Adipose tissue (tissue), 3 donors: ENCODE measurements around the gene NR2F2. TPM values are rescaled to one million over a fixed set of nuclear protein-coding genes. Genes with fewer than 3 reads are reported as not detected.

Experiments
- H3K27ac ChIP-seq: one replicate; pipeline ENCODE4 v1.5.1; 2013; ENCODE audit warnings: low read depth, low read length
- WGBS, 3 donors: extraction: QIAGEN DNeasy Blood & Tissue Kit; methylation state at CpG; one replicate each; pipeline ENCODE4 v1.1.7; 2013; 5-methylcytosine and 5-hydroxymethylcytosine counted together
- polyA plus RNA-seq, 3 donors: library from polyadenylated mRNA; stranded (reverse); fragments of 200-250 nt; gene quantifications; one replicate each; pipeline ENCODE4 v1.2.3, GENCODE V29; 2013
- donor health status: healthy with polysubstance abuse.
- donor health status: Bipolar disorder and iron deficiency.
- donor health status: healthy.

The NR2F2 gene
- polyA plus RNA-seq, 3 donors: 9.7 to 33.5 (median 31.4) TPM

DNA sequence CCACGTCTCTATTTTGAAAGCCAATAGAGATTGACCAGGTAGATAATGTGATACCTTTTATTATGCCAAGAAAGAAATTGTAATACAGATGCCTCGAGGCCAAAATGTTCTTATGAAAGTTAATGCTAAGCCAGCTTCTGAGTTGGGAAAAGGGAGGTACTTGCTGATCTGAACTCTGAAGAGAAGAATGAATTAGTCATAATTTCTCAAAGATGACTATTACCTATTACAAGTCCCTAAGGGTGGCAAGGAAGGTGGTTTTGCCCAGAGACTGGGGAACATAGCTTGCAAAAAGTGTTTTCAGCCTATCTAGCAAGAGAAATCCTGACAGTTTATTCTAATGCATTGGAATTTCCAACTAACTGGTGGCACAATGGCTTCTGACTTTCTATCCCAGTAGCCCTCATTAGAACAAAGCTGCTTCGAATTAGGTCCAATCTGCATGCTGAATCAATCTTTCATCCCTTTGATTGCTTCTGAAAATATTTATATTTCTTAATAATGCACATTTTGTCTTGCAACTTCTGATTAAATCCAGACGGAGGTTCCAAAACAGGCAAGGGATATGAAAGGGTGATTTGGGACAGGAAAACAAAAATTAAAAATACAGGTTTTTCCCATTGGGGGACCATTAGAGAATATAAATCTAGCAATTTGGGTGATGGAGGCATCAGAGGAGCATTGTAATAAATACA, 17.7 kb upstream of the NR2F2 start:
- H3K27ac ChIP-seq: no peak overlapping the region

DNA sequence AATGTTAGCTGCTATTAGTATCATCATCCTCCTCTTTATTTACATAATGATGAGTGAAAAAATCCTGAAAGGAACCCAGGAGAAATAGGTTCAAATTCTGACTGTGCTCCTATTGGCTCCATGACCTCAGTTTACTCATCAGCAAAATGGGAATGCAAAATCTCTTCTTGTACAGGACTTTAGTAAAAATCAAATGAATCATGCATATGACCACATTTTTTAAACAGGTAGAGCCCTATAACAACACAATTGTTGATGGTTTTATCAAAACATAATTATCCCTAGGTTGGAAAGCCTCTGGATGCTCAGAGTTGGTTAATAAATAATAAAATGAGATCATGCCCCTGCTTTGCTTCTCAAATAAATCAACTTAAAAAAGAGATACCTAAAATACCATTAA, 16.0 kb upstream of the NR2F2 start:
- no peak overlapping the region for H3K27ac ChIP-seq

More for the DNA sequence above, 17.7 kb upstream of the NR2F2 start:
- WGBS, 3 donors: 64 to 74% (median 73%) methylated on average over 4 of the region's 4 CpGs

GRCh38 chr15:96314963-96315362, 15.5 kb upstream of the NR2F2 start:
- WGBS, 3 donors: 70 to 90% (median 79%) methylated on average over 1 of the region's 1 CpG
- no peak overlapping the region for H3K27ac ChIP-seq

GRCh38 chr15:96316953-96317629, 13.4 kb upstream of the NR2F2 start:
- H3K27ac ChIP-seq: no peak overlapping the region

DNA sequence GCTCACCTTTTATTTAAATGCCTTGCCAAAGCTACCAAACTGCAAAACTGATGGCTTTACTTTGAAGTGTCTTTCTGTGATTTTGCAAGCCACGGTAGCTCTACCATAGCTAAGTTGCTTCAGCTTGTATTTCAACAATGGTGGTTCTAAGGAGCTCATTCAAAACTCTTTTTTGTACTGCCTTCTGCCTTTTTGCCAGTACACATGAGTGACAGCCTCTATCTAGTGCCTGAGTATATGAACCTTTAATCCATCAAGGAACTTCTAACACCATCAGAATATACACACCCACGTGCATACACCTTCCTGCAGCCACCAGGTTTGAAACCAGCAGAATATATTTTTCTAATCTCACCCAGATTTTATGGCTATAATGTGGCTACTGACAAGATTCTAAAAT, 10.4 kb upstream of the NR2F2 start:
- WGBS, 3 donors: 55 to 77% (median 64%) methylated on average over 2 of the region's 2 CpGs

More at GRCh38 chr15:96316953-96317629, 13.4 kb upstream of the NR2F2 start:
- WGBS, 3 donors: 38 to 45% (median 42%) methylated on average over 2 of the region's 2 CpGs

DNA sequence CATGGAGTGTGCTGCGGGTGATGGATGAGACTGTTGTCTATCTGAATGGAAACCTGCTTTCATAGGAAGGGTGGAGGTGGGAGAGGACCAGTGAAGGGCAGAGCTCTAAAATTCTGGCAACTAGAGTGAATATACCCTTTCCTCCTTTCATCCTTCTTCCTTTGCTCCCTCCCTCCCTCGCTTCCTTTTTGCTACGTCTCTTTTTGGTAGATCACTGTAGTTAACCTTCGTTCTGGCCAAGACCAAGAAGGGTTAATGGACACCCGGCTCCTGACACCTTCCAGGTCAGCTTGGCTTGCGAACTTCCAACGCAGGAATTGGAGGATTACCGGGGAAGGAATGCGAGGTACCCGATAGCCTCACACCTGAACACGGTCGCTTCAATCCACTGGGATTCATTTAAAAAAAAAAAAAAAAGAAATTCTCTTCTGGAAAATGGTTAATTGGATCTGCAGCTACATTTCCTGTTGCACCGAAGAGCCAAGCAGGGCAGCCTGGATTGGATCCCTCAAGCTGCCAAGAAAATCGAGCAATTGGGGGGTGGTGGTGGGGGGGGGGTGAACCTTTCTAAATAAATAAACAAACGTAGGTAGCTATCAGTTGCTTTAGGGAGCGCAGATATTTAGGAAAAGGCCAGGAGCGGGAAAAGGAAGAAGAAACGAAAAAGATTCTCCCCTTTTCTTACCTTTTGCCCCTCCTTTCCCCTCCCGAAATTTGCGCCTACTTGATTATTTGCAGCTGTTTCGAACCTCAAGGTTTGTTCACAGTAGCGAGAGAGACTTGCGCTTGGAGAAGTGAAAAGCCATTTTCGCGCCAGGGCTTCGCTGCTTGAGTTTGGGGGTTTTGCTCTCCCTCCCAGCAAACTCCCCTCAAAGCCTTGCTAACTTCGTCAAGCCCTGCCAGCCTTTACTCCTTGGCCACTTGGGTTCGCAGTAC, 9.5 kb upstream of the NR2F2 start:
- 10 to 26% (median 18%) methylated on average over 28 of the region's 28 CpGs for WGBS, 3 donors
- H3K27ac ChIP-seq: no peak overlapping the region

More for the DNA sequence above, 10.4 kb upstream of the NR2F2 start:
- H3K27ac ChIP-seq: peak overlapping the region; percentile 75

- 3 to 4% (median 3%) methylated on average over 62 to 64 of the region's 64 CpGs for WGBS, 3 donors
- peak overlapping the region; percentile 38 for H3K27ac ChIP-seq
Observed at GRCh38 chr15:96321639-96322535, 8.6 kb upstream of the NR2F2 start.

GRCh38 chr15:96322536-96323318, 7.8 kb upstream of the NR2F2 start:
- H3K27ac ChIP-seq: peak overlapping the region; percentile 38
- WGBS, 3 donors: 10 to 15% (median 11%) methylated on average over 64 to 66 of the region's 66 CpGs

- H3K27ac ChIP-seq: no peak overlapping the region
- 41 to 57% (median 53%) methylated on average over 29 of the region's 29 CpGs for WGBS, 3 donors
Observed at GRCh38 chr15:96323319-96324145, 7.0 kb upstream of the NR2F2 start.

GRCh38 chr15:96324192-96324895, 6.2 kb upstream of the NR2F2 start:
- H3K27ac ChIP-seq: peak overlapping the region; percentile 2
- 21 to 33% (median 23%) methylated on average over 12 of the region's 12 CpGs for WGBS, 3 donors

DNA sequence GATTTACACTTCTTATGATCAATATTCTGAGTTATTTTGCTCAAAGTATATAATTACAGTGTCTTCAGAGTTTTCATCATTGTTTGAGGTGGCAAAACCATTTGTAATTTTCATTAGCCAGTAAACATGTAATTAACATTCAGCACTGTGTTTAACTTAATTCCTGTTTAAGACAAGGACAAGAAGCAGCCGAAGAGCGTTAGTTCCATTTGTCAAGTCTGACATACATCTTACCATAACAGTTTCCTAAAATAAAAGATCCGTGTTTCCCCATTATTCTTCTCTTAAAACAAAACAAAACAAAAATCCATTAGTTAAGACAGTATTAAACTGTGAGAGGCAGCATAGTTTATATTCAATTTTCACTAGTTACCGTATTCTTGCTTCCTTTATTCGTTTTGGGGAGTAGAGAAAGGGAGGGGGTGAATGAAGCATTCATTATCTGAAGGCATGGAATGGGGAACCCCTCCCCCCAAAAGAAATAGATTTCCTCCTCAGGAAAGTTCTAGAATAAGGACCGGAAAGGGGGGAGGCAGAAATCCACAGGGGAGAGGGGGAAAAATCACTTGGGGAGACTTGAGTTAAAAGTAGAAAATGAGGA, 5.5 kb upstream of the NR2F2 start:
- H3K27ac ChIP-seq: peak overlapping the region; percentile 2
- 10 to 35% (median 12%) methylated on average over 6 of the region's 6 CpGs for WGBS, 3 donors

DNA sequence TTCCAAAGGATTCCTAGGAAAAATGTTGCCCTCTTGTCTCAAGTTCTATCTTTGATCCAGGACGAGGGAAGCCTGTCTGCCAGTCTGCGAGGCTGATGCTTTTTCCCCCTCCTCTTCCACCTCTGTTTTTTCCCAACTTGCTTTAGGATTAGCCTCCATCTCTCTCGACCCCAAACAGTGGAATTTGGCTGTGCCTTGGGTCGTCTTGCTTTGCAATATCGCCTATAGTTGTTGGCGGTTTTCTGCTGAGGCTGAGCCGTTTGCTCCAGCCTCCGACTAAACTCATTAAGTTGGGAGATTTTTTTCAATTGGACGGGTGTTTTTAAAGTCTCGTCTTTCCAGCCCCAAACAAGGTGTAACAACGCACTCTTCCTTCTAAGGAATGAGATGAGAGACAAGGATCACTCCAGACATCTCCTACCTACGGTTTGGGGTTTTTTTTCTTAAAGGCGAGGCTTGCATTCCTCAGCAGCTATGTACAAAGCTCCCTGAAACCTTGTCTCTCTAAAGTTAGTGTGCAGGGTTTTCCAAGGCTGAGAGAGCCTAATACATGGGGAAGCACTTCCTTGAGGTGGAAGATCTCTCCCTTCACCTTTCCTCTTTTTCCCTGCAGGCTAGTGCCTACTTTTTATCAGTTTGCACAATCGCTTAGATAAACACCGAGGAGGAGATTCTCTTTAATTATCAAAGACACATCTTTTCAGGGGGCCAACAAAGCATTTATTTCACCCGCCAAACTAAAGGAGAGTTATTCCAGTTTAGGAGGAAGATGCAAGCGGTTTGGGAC, 4.8 kb upstream of the NR2F2 start:
- no peak overlapping the region for H3K27ac ChIP-seq
- WGBS, 3 donors: 8 to 22% (median 9%) methylated on average over 17 of the region's 17 CpGs

DNA sequence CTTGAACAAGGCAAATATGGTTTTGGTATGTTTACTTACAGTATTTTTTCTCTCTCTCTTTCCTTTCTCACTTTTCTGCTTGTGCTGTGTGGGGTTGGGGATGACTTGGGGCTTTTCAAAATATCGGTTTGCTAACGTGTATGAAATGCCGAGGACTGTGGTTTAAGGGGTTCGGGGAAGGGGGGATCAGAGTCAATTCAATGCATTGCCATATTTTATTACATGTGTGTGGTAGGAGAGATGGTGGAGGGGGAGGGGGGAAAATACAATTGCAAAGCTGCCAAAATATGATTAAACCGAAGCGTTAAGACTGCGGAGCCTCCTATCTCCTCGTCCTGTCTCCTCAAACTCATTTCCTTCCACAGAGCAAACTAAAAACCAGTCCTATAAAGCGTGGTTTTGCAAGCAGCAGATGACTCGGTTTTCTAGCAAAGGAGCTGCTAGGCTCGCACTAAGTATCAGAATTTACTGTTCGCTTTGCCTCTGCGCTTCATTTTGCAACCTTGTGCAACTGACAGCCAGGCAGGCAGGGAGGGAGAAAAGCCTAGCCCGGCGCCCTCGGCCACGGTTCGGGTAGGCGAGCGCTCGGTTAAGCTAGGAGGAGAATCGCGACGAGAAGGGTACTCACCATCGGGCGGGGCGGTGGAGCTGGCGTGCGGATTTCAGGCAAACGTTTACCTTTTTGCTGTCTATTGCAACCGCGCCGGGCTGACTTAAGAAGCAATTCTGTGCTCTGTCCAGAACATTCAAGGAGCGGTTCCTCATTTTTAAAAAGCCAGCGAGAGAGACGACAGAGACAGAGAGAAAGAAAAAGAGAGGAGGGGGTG, 4.0 kb upstream of the NR2F2 start:
- 1 to 2% (median 1%) methylated on average over 36 of the region's 36 CpGs for WGBS, 3 donors
- no peak overlapping the region for H3K27ac ChIP-seq

- WGBS, 3 donors: 2 to 5% (median 4%) methylated on average over 14 of the region's 14 CpGs
Observed at GRCh38 chr15:96327155-96327741, 3.3 kb upstream of the NR2F2 start.

More at GRCh38 chr15:96327155-96327741, 3.3 kb upstream of the NR2F2 start:
- no peak overlapping the region for H3K27ac ChIP-seq
